DOHH2 (cell line): ENCODE results near the gene BRCA1.

Experiments used
- H3F3A ChIP-seq: fragments of 200-600 bp; sonication (generic), shearing (Covaris generic); 2 replicates; pipeline ENCODE4 v1.6.0; 2016; ENCODE audit warnings: antibody characterized with exemption, mild to moderate bottlenecking; ENCODE audit not compliant: control insufficient read depth, insufficient read depth
- H3K27ac ChIP-seq: fragments of 200-600 bp; sonication (generic); 2 replicates; pipeline ENCODE4 v1.5.1; 2014; ENCODE audit warnings: low read depth, mild to moderate bottlenecking, low read length, moderate library complexity
- H3K27me3 ChIP-seq: fragments of 200-600 bp; sonication (generic); 2 replicates; pipeline ENCODE4 v1.6.1; 2014; ENCODE audit warnings: mild to moderate bottlenecking, low read length, mixed read lengths; ENCODE audit not compliant: control insufficient read depth
- H3K36me3 ChIP-seq: fragments of 200-600 bp; sonication (generic); 2 replicates; pipeline ENCODE4 v1.6.1; 2014; ENCODE audit warnings: mild to moderate bottlenecking, low read length, moderate library complexity, mixed read lengths; ENCODE audit not compliant: control insufficient read depth
- H3K4me1 ChIP-seq: fragments of 200-600 bp; sonication (generic); 2 replicates; pipeline ENCODE4 v1.6.1; 2014; ENCODE audit warnings: mild to moderate bottlenecking, low read length, mixed read lengths; ENCODE audit not compliant: control insufficient read depth
- H3K4me2 ChIP-seq: fragments of 200-600 bp; sonication (generic); 2 replicates; pipeline ENCODE4 v1.6.0; 2014; ENCODE audit warnings: mild to moderate bottlenecking, low read length, moderate library complexity
- H3K4me3 ChIP-seq: fragments of 200-600 bp; sonication (generic); 2 replicates; pipeline ENCODE4 v1.5.1; 2014; ENCODE audit warnings: mild to moderate bottlenecking, low read length, mixed read lengths
- H3K79me2 ChIP-seq: fragments of 200-600 bp; sonication (generic); 2 replicates; pipeline ENCODE4 v1.6.1; 2014; ENCODE audit warnings: mild to moderate bottlenecking, low read length, mixed read lengths; ENCODE audit not compliant: control insufficient read depth
- H3K9me2 ChIP-seq: fragments of 200-600 bp; sonication (generic); replicated peaks from 2 replicates; pipeline ENCODE4 v1.6.1; 2014; ENCODE audit warnings: mild to moderate bottlenecking, low read length, mixed read lengths; ENCODE audit not compliant: control insufficient read depth
- H3K9me3 ChIP-seq: fragments of 200-600 bp; sonication (generic); 2 replicates; pipeline ENCODE4 v1.6.1; 2014; ENCODE audit warnings: antibody characterized with exemption, low read length, mixed read lengths; ENCODE audit not compliant: control insufficient read depth, insufficient read depth
- H4K20me1 ChIP-seq: fragments of 200-600 bp; sonication (generic); 2 replicates; pipeline ENCODE4 v1.6.0; 2014; ENCODE audit warnings: low read depth, mild to moderate bottlenecking, antibody characterized with exemption, low read length, moderate library complexity; ENCODE audit not compliant: control insufficient read depth, insufficient read depth
- EZH2phosphoT487 ChIP-seq: fragments of 200-600 bp; sonication (generic); IDR thresholded peaks from 2 replicates; pipeline ENCODE4 v1.6.1; 2017; ENCODE audit warnings: borderline replicate concordance, mild to moderate bottlenecking, antibody characterized with exemption, low read length, moderate library complexity, mixed read lengths
- TF ChIP-seq, protein P1 (sequence below): fragments of 200-600 bp; sonication (generic); IDR thresholded peaks from one replicate; pipeline ENCODE4 v1.5.1; 2014; ENCODE audit warnings: antibody characterized with exemption, mild to moderate bottlenecking, low read depth, low read length; ENCODE audit not compliant: poor library complexity, severe bottlenecking

The BRCA1 gene

DNA sequence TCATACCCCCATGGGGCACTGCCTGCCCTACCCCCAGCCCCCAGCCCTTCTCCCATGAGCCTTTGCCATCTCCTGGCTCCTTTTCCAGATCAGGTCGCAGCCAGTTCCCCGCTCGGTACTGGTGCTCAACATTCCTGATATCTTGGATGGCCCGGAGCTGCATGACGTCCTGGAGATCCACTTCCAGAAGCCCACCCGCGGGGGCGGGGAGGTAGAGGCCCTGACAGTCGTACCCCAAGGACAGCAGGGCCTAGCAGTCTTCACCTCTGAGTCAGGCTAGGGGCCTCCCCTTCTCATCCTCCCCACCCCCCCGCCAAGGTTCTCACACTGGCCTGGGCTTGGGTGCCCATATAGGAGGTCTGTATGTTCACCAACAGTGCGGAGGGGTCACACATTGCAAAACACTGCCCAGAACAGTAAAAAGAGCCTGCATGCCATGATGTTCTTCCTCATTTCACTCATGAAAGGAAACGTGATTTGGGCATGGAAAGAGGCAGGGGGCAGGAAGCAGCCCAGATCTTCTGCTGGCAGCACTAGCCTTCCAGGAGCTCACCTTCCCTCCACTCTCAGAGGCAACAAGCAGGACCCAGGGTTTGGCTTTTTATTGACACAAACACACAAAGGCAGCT lies 111.0 kb downstream of the BRCA1 start:
- H3K79me2 ChIP-seq: no peaks in the 10 kb centered on the region
- no peak overlapping the region for H3K27ac ChIP-seq
- H3K4me3 ChIP-seq: no peak overlapping the region
- no peaks in the 10 kb centered on the region for H3K9me2 ChIP-seq
- H3K27me3 ChIP-seq: no peaks in the 10 kb centered on the region
- H3K4me1 ChIP-seq: no peaks in the 10 kb centered on the region
- no peaks in the 10 kb centered on the region; the same call in 1 of the 2 replicates for H3F3A ChIP-seq
- no peak overlapping the region for H3K4me2 ChIP-seq
- no peaks in the 10 kb centered on the region for H4K20me1 ChIP-seq
- TF ChIP-seq, protein P1, sequence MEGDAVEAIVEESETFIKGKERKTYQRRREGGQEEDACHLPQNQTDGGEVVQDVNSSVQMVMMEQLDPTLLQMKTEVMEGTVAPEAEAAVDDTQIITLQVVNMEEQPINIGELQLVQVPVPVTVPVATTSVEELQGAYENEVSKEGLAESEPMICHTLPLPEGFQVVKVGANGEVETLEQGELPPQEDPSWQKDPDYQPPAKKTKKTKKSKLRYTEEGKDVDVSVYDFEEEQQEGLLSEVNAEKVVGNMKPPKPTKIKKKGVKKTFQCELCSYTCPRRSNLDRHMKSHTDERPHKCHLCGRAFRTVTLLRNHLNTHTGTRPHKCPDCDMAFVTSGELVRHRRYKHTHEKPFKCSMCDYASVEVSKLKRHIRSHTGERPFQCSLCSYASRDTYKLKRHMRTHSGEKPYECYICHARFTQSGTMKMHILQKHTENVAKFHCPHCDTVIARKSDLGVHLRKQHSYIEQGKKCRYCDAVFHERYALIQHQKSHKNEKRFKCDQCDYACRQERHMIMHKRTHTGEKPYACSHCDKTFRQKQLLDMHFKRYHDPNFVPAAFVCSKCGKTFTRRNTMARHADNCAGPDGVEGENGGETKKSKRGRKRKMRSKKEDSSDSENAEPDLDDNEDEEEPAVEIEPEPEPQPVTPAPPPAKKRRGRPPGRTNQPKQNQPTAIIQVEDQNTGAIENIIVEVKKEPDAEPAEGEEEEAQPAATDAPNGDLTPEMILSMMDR: no peak
- no peak for TF ChIP-seq EZH2phosphoT487
- H3K36me3 ChIP-seq: no peaks in the 10 kb centered on the region
- H3K9me3 ChIP-seq: no peaks in the 10 kb centered on the region

DNA sequence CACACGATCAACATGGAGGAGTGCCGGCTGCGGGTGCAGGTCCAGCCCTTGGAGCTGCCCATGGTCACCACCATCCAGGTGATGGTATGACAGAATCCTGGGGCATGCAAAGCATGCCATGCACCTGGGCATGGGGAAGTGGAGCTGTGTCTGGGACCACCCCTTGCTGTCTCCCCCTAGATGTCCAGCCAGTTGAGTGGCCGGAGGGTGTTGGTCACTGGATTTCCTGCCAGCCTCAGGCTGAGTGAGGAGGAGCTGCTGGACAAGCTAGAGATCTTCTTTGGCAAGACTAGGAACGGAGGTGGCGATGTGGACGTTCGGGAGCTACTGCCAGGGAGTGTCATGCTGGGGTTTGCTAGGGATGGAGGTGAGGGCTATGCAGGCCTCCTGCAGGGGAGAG lies 111.9 kb downstream of the BRCA1 start:
- no peak overlapping the region for H3K27ac ChIP-seq
- H3K4me1 ChIP-seq: no peaks in the 10 kb centered on the region
- H3K4me3 ChIP-seq: no peak overlapping the region
- no peaks in the 10 kb centered on the region for H3K9me2 ChIP-seq
- H3K4me2 ChIP-seq: no peak overlapping the region
- H3K36me3 ChIP-seq: no peaks in the 10 kb centered on the region
- H4K20me1 ChIP-seq: no peaks in the 10 kb centered on the region
- no peaks in the 10 kb centered on the region for H3K79me2 ChIP-seq
- H3K27me3 ChIP-seq: no peaks in the 10 kb centered on the region
- no peaks in the 10 kb centered on the region for H3K9me3 ChIP-seq
- no peaks in the 10 kb centered on the region for H3F3A ChIP-seq
- TF ChIP-seq, protein P1: no peak
- TF ChIP-seq EZH2phosphoT487: no peak

DNA sequence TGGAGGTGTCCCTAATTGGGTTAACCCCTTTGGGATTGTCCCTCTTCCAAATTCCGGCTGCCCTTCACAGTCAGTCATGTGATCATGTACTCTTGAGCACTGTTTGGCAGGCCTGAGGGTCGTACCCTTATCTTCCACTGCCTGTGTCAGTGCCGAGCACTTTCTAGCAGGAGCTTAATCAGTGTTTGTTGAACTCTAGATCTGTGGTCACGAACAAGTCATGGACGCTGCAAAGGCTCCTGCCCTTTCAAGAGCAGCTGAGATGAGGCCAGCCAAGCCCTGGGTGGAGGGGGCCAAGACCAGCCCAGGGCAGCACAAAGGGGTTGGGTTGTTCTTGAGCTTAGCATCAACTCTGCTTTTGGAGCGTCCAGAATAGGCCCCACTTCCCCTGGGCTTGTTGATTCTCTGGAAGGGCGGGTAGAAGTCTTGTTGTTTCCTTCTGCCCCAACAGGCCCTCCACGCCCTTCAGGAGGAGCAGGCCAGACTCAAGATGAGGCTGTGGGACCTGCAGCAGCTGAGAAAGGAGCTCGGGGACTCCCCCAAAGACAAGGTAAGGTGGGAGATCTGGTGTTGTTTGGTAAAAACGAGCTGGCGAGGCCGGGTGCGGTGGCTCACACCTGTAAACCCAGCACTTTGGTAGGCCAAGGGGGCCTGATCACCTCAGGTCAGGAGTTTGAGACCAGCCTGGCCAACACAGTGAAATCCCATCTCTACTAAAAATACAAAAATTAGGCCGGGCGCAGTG lies 113.3 kb downstream of the BRCA1 start:
- H4K20me1 ChIP-seq: no peaks in the 10 kb centered on the region
- H3K9me3 ChIP-seq: no peaks in the 10 kb centered on the region
- no peak overlapping the region for H3K27ac ChIP-seq
- no peaks in the 10 kb centered on the region for H3K9me2 ChIP-seq
- H3K4me2 ChIP-seq: no peak overlapping the region
- no peaks in the 10 kb centered on the region for H3K79me2 ChIP-seq
- no peaks in the 10 kb centered on the region for H3F3A ChIP-seq
- H3K4me1 ChIP-seq: peaks cover 2% of the 10 kb centered on the region
- no peaks in the 10 kb centered on the region for H3K27me3 ChIP-seq
- TF ChIP-seq, protein P1: no peak
- no peak for TF ChIP-seq EZH2phosphoT487
- H3K4me3 ChIP-seq: no peak overlapping the region
- peaks cover 1% of the 10 kb centered on the region; the same call in 1 of the 2 replicates for H3K36me3 ChIP-seq
